Smooth muscle cell (in vitro differentiated cells): ENCODE results near the gene ACTA2. TPM values are rescaled to one million over a fixed set of nuclear protein-coding genes. Genes with fewer than 3 reads are reported as not detected.

ENCODE experiments used
- DNase-seq: peaks from one replicate; lab custom pipeline; 2025; ENCODE audit not compliant: unreplicated experiment; lab: John Stamatoyannopoulos, UW
- H2AFZ ChIP-seq: fragments of 200-600 bp; sonication (generic); 2 replicates; pipeline ENCODE4 v1.6.0; 2016; ENCODE audit warnings: antibody characterized with exemption, low read depth, mild to moderate bottlenecking
- H3F3A ChIP-seq: fragments of 200-600 bp; sonication (generic); 2 replicates; pipeline ENCODE4 v1.6.0; 2017; ENCODE audit warnings: antibody characterized with exemption, low read depth
- H3K27ac ChIP-seq: fragments of 200-600 bp; sonication (generic); 2 replicates; pipeline ENCODE4 v1.5.1; 2016; ENCODE audit warnings: low read depth, mild to moderate bottlenecking
- H3K27me3 ChIP-seq: fragments of 200-600 bp; sonication (generic); 2 replicates; pipeline ENCODE4 v1.6.1; 2016; ENCODE audit warnings: low read depth, mild to moderate bottlenecking
- H3K36me3 ChIP-seq: fragments of 200-600 bp; sonication (generic); 2 replicates; pipeline ENCODE4 v1.5.1; 2016; ENCODE audit warnings: low read depth
- H3K4me1 ChIP-seq: fragments of 200-600 bp; sonication (generic); 2 replicates; pipeline ENCODE4 v1.5.1; 2016; ENCODE audit warnings: low read depth
- H3K4me2 ChIP-seq: fragments of 200-600 bp; sonication (generic); 2 replicates; pipeline ENCODE4 v1.6.0; 2016; ENCODE audit warnings: mild to moderate bottlenecking
- H3K4me3 ChIP-seq: fragments of 200-600 bp; sonication (generic); 2 replicates; pipeline ENCODE4 v1.5.1; 2016; ENCODE audit warnings: mild to moderate bottlenecking
- H3K79me2 ChIP-seq: fragments of 200-600 bp; sonication (generic); 2 replicates; pipeline ENCODE4 v1.6.0; 2016; ENCODE audit warnings: low read depth, mild to moderate bottlenecking
- H3K9ac ChIP-seq: fragments of 200-600 bp; sonication (generic); 2 replicates; pipeline ENCODE4 v1.6.0; 2016; ENCODE audit warnings: low read depth
- H3K9me3 ChIP-seq: fragments of 200-600 bp; sonication (generic); replicated peaks from 2 replicates; pipeline ENCODE4 v1.5.1; 2016; ENCODE audit warnings: low read depth
- H4K20me1 ChIP-seq: fragments of 200-600 bp; sonication (generic); 2 replicates; pipeline ENCODE4 v1.6.0; 2016; ENCODE audit warnings: low read depth
- WGBS: methylation state at CpG from one replicate; pipeline ENCODE4 v1.1.7; 2016; ENCODE audit warnings: low lambda C conversion rate; 5-methylcytosine and 5-hydroxymethylcytosine counted together
- polyA plus RNA-seq: library from polyadenylated mRNA; unstranded; fragments of >200 nt; fragmentation: Nextera tagmentation; extraction: Ambion mirVana; gene quantifications from 2 replicates; pipeline ENCODE4 v1.2.1, GENCODE V29; 2016
- total RNA-seq: library from RNA; depleted of rRNA; stranded (reverse); fragments of >200 nt; gene quantifications from 2 replicates; pipeline ENCODE4 v1.2.3, GENCODE V29; 2014
- TF ChIP-seq, protein P1 (sequence below): fragments of 200-600 bp; sonication (generic); IDR thresholded peaks from 2 replicates; pipeline ENCODE4 v1.5.1; 2017; ENCODE audit warnings: borderline replicate concordance, mild to moderate bottlenecking, antibody characterized with exemption; ENCODE audit not compliant: insufficient read depth, poor library complexity, severe bottlenecking

The ACTA2 gene
- total and polyA plus RNA-seq, 2 experiments from 2014 or later = 2,305 to 4,814 TPM

GRCh38 chr10:88974446-88975376, 22.1 kb upstream of the ACTA2 start:
- no peaks in the 10 kb centered on the region for H3K9me3 ChIP-seq
- WGBS = 84% methylated on average over 7 of the region's 7 CpGs
- H3K9ac ChIP-seq = no peak overlapping the region
- no peak overlapping the region for H3K27ac ChIP-seq
- no peaks in the 10 kb centered on the region for H4K20me1 ChIP-seq
- no peaks in the 10 kb centered on the region for H3F3A ChIP-seq
- peaks cover 4% of the 10 kb centered on the region for H3K79me2 ChIP-seq
- TF ChIP-seq, protein P1, sequence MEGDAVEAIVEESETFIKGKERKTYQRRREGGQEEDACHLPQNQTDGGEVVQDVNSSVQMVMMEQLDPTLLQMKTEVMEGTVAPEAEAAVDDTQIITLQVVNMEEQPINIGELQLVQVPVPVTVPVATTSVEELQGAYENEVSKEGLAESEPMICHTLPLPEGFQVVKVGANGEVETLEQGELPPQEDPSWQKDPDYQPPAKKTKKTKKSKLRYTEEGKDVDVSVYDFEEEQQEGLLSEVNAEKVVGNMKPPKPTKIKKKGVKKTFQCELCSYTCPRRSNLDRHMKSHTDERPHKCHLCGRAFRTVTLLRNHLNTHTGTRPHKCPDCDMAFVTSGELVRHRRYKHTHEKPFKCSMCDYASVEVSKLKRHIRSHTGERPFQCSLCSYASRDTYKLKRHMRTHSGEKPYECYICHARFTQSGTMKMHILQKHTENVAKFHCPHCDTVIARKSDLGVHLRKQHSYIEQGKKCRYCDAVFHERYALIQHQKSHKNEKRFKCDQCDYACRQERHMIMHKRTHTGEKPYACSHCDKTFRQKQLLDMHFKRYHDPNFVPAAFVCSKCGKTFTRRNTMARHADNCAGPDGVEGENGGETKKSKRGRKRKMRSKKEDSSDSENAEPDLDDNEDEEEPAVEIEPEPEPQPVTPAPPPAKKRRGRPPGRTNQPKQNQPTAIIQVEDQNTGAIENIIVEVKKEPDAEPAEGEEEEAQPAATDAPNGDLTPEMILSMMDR = no peak
- H3K27me3 ChIP-seq = no peaks in the 10 kb centered on the region
- H2AFZ ChIP-seq = no peak overlapping the region
- no peaks in the 10 kb centered on the region for H3K36me3 ChIP-seq
- H3K4me3 ChIP-seq = peak overlapping the region; percentile 33
- peak overlapping the region; percentile 82 for H3K4me2 ChIP-seq
- DNase-seq = no peak
- peaks cover 7% of the 10 kb centered on the region for H3K4me1 ChIP-seq

GRCh38 chr10:88974012-88974411, 21.4 kb upstream of the ACTA2 start:
- no peaks in the 10 kb centered on the region for H4K20me1 ChIP-seq
- TF ChIP-seq, protein P1 = no peak
- no peaks in the 10 kb centered on the region for H3K9me3 ChIP-seq
- H3K27ac ChIP-seq = no peak overlapping the region
- H3K36me3 ChIP-seq = no peaks in the 10 kb centered on the region
- H2AFZ ChIP-seq = no peak overlapping the region
- no peak for DNase-seq
- no peaks in the 10 kb centered on the region for H3K27me3 ChIP-seq
- H3K4me2 ChIP-seq = no peak overlapping the region
- peaks cover 5% of the 10 kb centered on the region for H3K4me1 ChIP-seq
- H3K4me3 ChIP-seq = no peak overlapping the region
- 92% methylated on average over 3 of the region's 3 CpGs for WGBS
- H3K9ac ChIP-seq = no peak overlapping the region
- H3F3A ChIP-seq = no peaks in the 10 kb centered on the region
- H3K79me2 ChIP-seq = peaks cover 4% of the 10 kb centered on the region

DNA sequence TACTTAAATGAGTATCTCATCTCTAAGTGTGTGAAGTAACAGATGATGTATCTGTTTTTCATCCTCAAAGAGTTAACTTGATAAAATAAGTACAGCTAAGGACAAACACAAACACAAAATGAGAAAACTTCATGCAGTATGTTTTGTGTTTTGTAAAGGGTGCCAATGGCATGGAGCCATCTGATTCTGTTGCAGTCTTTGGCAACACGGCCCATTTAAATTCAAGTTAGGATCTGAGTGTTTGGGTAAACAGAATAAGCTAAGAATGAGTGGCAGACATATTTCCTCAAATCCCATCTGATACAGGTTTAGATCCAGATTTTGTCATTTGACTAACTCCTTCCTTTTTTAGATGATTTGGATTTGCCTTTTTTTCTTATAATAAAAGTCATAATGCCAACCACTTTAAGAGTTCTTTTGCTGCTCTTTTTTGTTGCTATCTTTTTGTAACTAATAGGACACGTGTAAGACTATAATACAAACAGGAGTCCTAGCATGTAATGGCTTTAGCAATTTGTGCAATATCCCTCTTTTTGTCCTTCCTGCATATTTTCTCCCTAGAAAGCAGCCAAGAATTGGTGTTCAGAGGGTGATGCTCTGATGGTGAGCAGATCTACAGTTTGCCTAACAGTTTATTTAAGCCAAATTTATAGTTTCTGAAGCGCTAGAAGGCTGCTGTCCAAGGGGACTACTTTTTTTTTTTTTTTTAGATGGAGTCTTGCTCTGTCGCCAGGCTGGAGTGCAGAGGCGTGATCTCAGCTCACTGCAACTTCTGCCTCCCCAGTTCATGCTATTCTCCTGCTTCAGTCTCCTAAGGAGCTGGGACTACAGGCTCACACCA, 18.9 kb upstream of the ACTA2 start:
- TF ChIP-seq, protein P1 = no peak
- 69% methylated on average over 5 of the region's 5 CpGs for WGBS
- Histone ChIP-seq H3F3A (no peaks in the 10 kb centered on the region), H3K79me2 (peaks cover 4% of the 10 kb centered on the region), H3K9me3 (no peaks in the 10 kb centered on the region), H3K27me3 (no peaks in the 10 kb centered on the region), H3K27ac (no peak overlapping the region), H3K4me1 (no peaks in the 10 kb centered on the region), H3K4me3 (no peak overlapping the region), H4K20me1 (no peaks in the 10 kb centered on the region), H3K9ac (no peak overlapping the region), H2AFZ (no peak overlapping the region), H3K36me3 (no peaks in the 10 kb centered on the region), H3K4me2 (no peak overlapping the region)
- DNase-seq = no peak
